ENCODE data around the gene TRIM72. TPM values are rescaled to one million over a fixed set of nuclear protein-coding genes. Genes with fewer than 3 reads are reported as not detected.
A peak's percentile ranks its signal among the peaks of the same experiment; 100 is the strongest.

TRIM72 gene
- total RNA-seq, 1 experiment from 2014 or later = 1.2 TPM

DNA sequence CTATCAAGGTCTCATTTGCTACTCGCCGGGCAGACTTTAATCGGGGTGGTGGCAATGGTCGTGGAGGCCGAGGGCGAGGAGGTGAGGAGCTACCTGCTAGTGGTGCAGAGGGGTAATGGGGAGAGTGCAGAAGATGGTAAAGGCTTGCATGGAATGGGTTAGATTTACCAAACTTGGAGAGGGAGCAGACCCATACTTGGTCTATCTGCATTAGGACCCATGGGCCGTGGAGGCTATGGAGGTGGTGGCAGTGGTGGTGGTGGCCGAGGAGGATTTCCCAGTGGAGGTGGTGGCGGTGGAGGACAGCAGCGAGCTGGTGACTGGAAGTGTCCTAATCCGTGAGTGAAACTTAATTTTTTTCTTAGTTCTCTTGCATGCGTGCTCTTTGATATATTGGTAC lies 23.9 kb upstream of the TRIM72 start:
- H3K14ac ChIP-seq (ENCODE audit: insufficient read depth, low read length) = no peak overlapping the region
- H3K18ac ChIP-seq (ENCODE audit: insufficient read length, low read depth, low read length) = no peak overlapping the region
- no peak overlapping the region for H2BK12ac ChIP-seq (ENCODE audit: insufficient read length, low read depth, low read length)
- no peak overlapping the region for H4K5ac ChIP-seq (ENCODE audit: insufficient read length, low read depth, low read length)
- H3K79me1 ChIP-seq (ENCODE audit: insufficient read depth, low read depth, low read length, poor library complexity, severe bottlenecking) = peaks cover 9% of the 10 kb centered on the region
- H4K20me1 ChIP-seq (ENCODE audit: control insufficient read depth, insufficient read depth, insufficient read length) = no peaks in the 10 kb centered on the region
- no peak overlapping the region for H2BK20ac ChIP-seq (ENCODE audit: low read depth, low read length, poor library complexity, severe bottlenecking)
- Mint-ChIP-seq H3K27me3 (ENCODE audit: low read depth) (peaks cover 2% of the 10 kb centered on the region; the same call in 1 of the 2 replicates), H3K4me1 (peaks cover 2 to 7% of the 10 kb centered on the region in 2 experiments; a peak in 2 of 4 replicates), H3K9me3 (no peaks in the 10 kb centered on the region), H3K4me3 (peak overlapping the region in 1 of 2 experiments; percentile 16; a peak in 2 of 5 replicates), H3K36me3 (ENCODE audit: insufficient read depth in 1 of 3, low read depth in 3 of 3) (peaks cover 91 to 100% (median 99%) of the 10 kb centered on the region in 3 experiments), H3K27ac (peak overlapping the region in 2 of 3 experiments; percentile 69 to 88; a peak in 4 of 7 replicates)
- H3K4ac ChIP-seq (ENCODE audit: low read depth, low read length) = no peak overlapping the region
- no peak overlapping the region for H4K8ac ChIP-seq (replicated peaks; ENCODE audit: insufficient read length, low read depth, low read length)
- no peak overlapping the region for H4K91ac ChIP-seq (ENCODE audit: insufficient read length, low read depth, low read length)
- no peak overlapping the region for H3K9ac ChIP-seq (ENCODE audit: extremely low read depth, insufficient read length, low read length)
- no peak overlapping the region for H2AFZ ChIP-seq (ENCODE audit: low read length)
- no peak for DNase-seq
- no peak overlapping the region for H2BK120ac ChIP-seq (ENCODE audit: low read depth, low read length, poor library complexity, severe bottlenecking)
- H3K4me2 ChIP-seq (ENCODE audit: insufficient read depth, insufficient read length, low read length) = no peak overlapping the region
- no peak overlapping the region for H3K23ac ChIP-seq (ENCODE audit: insufficient read length, low read depth, low read length)
- no peak for TF ChIP-seq CTCF (conservative IDR thresholded peaks at IDR 0.05)
- no peaks in the 10 kb centered on the region for H3K4me1 ChIP-seq (ENCODE audit: insufficient read depth, low read length)
- H3K27me3 ChIP-seq (ENCODE audit: insufficient read depth, low read length) = no peaks in the 10 kb centered on the region
- H3K9me3 ChIP-seq (ENCODE audit: control insufficient read depth, low read depth, low read length) = no peaks in the 10 kb centered on the region
- H3T11ph ChIP-seq (ENCODE audit: low read length) = no peak overlapping the region
- no peak overlapping the region for H2BK15ac ChIP-seq (ENCODE audit: low read depth, low read length)
- H3K79me2 ChIP-seq (ENCODE audit: insufficient read depth, low read length) = peaks cover 6% of the 10 kb centered on the region; the same call in 1 of the 2 replicates
- WGBS (ENCODE audit: extremely low coverage, insufficient read length, low lambda C conversion rate) = no CpG with 5 or more reads among the region's 12 CpGs
- no peak overlapping the region for H3K56ac ChIP-seq (ENCODE audit: insufficient read length, low read depth, low read length)
- H3K27ac ChIP-seq (ENCODE audit: insufficient read length, low read depth, low read length) = no peak overlapping the region
- H3K23me2 ChIP-seq (ENCODE audit: insufficient read length, low read depth, low read length, poor library complexity, severe bottlenecking) = no peaks in the 10 kb centered on the region
- H2AK5ac ChIP-seq (ENCODE audit: insufficient read length, low read length) = no peak overlapping the region
- H2BK5ac ChIP-seq (ENCODE audit: insufficient read length, low read length) = no peak overlapping the region
